OCI-LY1 (cell line): ENCODE data around the gene ATAD3A.

Source experiments
- H2AFZ ChIP-seq: fragments of 200-600 bp; sonication (generic), shearing (Covaris generic); 2 replicates; pipeline ENCODE4 v1.6.0; 2014; ENCODE audit warnings: antibody characterized with exemption, mild to moderate bottlenecking, low read length
- H3F3A ChIP-seq: fragments of 200-600 bp; sonication (generic), shearing (Covaris generic); 2 replicates; pipeline ENCODE4 v1.6.0; 2014; ENCODE audit warnings: mild to moderate bottlenecking, antibody characterized with exemption, low read length, moderate library complexity; ENCODE audit not compliant: insufficient read depth
- H3K27ac ChIP-seq: fragments of 200-600 bp; sonication (generic); 2 replicates; pipeline ENCODE4 v1.5.1; 2014; ENCODE audit warnings: low read length, mixed run types, mild to moderate bottlenecking, low read depth; ENCODE audit not compliant: poor library complexity, severe bottlenecking
- H3K27me3 ChIP-seq: fragments of 200-600 bp; sonication (generic); 2 replicates; pipeline ENCODE4 v1.6.0; 2014; ENCODE audit warnings: antibody characterized with exemption, mild to moderate bottlenecking, low read length, moderate library complexity; ENCODE audit not compliant: insufficient read depth
- H3K36me3 ChIP-seq: fragments of 200-600 bp; sonication (generic); 2 replicates; pipeline ENCODE4 v1.6.1; 2014; ENCODE audit warnings: mild to moderate bottlenecking, antibody characterized with exemption, low read length, moderate library complexity, mixed read lengths; ENCODE audit not compliant: insufficient read depth
- H3K4me1 ChIP-seq: fragments of 200-600 bp; sonication (generic); 2 replicates; pipeline ENCODE4 v1.5.1; 2014; ENCODE audit warnings: mild to moderate bottlenecking, low read length, moderate library complexity; ENCODE audit not compliant: insufficient read depth, severe bottlenecking
- H3K4me2 ChIP-seq: fragments of 200-600 bp; sonication (generic), shearing (Covaris generic); 2 replicates; pipeline ENCODE4 v1.6.1; 2014; ENCODE audit warnings: low read length
- H3K4me3 ChIP-seq: fragments of 200-600 bp; sonication (generic); 2 replicates; pipeline ENCODE4 v1.5.1; 2014; ENCODE audit warnings: low read length, low read depth, mild to moderate bottlenecking, mixed read lengths; ENCODE audit not compliant: poor library complexity, severe bottlenecking
- H3K79me2 ChIP-seq: fragments of 200-600 bp; shearing (Covaris generic); 2 replicates; pipeline ENCODE4 v1.6.1; 2016; ENCODE audit warnings: mixed run types, low read length, mixed read lengths; ENCODE audit not compliant: insufficient read depth
- H3K9ac ChIP-seq: fragments of 200-600 bp; sonication (generic), shearing (Covaris generic); 2 replicates; pipeline ENCODE4 v1.6.1; 2014; ENCODE audit warnings: mild to moderate bottlenecking, low read length, mixed read lengths
- H3K9me2 ChIP-seq: fragments of 200-600 bp; sonication (generic), shearing (Covaris generic); 2 replicates; pipeline ENCODE4 v1.6.1; 2014; ENCODE audit warnings: low read depth, mild to moderate bottlenecking, low read length, mixed read lengths
- H3K9me3 ChIP-seq: fragments of 200-600 bp; shearing (Covaris generic); 2 replicates; pipeline ENCODE4 v1.6.1; 2014; ENCODE audit warnings: low read length, mixed read lengths
- H4K20me1 ChIP-seq: fragments of 200-600 bp; sonication (generic), shearing (Covaris generic); 2 replicates; pipeline ENCODE4 v1.6.0; 2016; ENCODE audit warnings: mild to moderate bottlenecking, low read length; ENCODE audit not compliant: insufficient read depth
- EZH2 ChIP-seq: fragments of 200-600 bp; sonication (generic), shearing (Covaris generic); IDR thresholded peaks from 2 replicates; pipeline ENCODE4 v1.8.0; 2017; ENCODE audit warnings: borderline replicate concordance, mixed run types, mild to moderate bottlenecking, antibody characterized with exemption, low read length, moderate library complexity, mixed read lengths
- TF ChIP-seq, protein P1 (sequence below): fragments of 200-600 bp; sonication (generic), shearing (Covaris generic); IDR thresholded peaks from 2 replicates; pipeline ENCODE4 v1.5.1; 2017; ENCODE audit warnings: mild to moderate bottlenecking, antibody characterized with exemption, low read length, moderate library complexity, mixed read lengths

ATAD3A gene

DNA sequence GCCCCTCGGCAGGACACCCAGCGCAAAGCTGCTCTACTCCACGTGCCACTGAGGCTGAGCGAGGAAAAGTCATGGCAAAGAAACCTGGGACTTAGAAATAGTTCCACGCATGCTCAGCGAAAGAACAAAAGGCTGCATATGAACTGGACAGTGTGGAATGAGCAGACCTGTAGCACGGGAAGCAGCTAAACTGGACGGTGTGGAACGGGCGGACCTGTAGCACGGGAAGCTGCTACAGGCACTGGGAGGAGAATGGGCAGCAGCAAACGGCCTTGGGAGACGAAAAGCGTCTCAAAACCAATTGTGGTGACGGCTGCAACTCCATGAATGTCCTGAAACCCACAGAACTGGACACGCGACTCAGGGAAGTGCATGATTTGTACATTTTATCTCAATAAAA is 47.1 kb downstream of the ATAD3A start:
- no peak overlapping the region for H2AFZ ChIP-seq
- no peaks in the 10 kb centered on the region for H3K27me3 ChIP-seq
- no peaks in the 10 kb centered on the region for H3F3A ChIP-seq
- no peak overlapping the region for H3K4me2 ChIP-seq
- peaks cover 27% of the 10 kb centered on the region for H3K36me3 ChIP-seq
- TF ChIP-seq, protein P1, sequence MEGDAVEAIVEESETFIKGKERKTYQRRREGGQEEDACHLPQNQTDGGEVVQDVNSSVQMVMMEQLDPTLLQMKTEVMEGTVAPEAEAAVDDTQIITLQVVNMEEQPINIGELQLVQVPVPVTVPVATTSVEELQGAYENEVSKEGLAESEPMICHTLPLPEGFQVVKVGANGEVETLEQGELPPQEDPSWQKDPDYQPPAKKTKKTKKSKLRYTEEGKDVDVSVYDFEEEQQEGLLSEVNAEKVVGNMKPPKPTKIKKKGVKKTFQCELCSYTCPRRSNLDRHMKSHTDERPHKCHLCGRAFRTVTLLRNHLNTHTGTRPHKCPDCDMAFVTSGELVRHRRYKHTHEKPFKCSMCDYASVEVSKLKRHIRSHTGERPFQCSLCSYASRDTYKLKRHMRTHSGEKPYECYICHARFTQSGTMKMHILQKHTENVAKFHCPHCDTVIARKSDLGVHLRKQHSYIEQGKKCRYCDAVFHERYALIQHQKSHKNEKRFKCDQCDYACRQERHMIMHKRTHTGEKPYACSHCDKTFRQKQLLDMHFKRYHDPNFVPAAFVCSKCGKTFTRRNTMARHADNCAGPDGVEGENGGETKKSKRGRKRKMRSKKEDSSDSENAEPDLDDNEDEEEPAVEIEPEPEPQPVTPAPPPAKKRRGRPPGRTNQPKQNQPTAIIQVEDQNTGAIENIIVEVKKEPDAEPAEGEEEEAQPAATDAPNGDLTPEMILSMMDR: no peak
- no peaks in the 10 kb centered on the region for H4K20me1 ChIP-seq
- H3K9me2 ChIP-seq: no peaks in the 10 kb centered on the region
- no peaks in the 10 kb centered on the region for H3K79me2 ChIP-seq
- H3K4me1 ChIP-seq: peaks cover 23% of the 10 kb centered on the region
- no peaks in the 10 kb centered on the region for H3K9me3 ChIP-seq
- H3K9ac ChIP-seq: no peak overlapping the region
- H3K27ac ChIP-seq: no peak overlapping the region
- H3K4me3 ChIP-seq: no peak overlapping the region

DNA sequence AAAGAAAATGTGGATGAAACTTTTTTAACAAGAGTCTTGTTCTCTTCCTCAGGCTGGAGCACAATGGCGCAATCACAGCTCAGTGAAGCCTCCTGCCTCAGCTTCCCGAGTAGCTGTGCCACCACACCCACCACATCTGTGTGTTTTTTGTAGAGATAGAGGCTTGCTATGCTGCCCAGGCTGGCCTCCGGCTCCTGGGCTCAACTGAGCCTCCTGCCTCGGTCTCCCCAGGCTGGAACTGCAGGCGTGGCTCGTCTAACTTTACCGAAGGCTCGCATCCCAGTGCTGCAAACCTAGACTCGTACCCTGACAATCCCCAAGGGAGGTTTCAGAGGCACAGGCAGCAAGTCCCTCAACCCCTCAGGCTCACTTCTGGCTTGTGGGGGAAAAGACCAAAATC is 48.2 kb downstream of the ATAD3A start:
- Histone ChIP-seq H3K36me3 (peaks cover 38% of the 10 kb centered on the region), H3K4me1 (peaks cover 23% of the 10 kb centered on the region), H3K27ac (no peak overlapping the region), H3K4me2 (no peak overlapping the region), H3K27me3 (no peaks in the 10 kb centered on the region), H2AFZ (no peak overlapping the region), H3K79me2 (no peaks in the 10 kb centered on the region), H3K9me2 (no peaks in the 10 kb centered on the region), H4K20me1 (no peaks in the 10 kb centered on the region), H3K4me3 (no peak overlapping the region), H3K9ac (no peak overlapping the region), H3F3A (no peaks in the 10 kb centered on the region), H3K9me3 (no peaks in the 10 kb centered on the region)
- TF ChIP-seq, protein P1: no peak
- TF ChIP-seq EZH2: no peak

DNA sequence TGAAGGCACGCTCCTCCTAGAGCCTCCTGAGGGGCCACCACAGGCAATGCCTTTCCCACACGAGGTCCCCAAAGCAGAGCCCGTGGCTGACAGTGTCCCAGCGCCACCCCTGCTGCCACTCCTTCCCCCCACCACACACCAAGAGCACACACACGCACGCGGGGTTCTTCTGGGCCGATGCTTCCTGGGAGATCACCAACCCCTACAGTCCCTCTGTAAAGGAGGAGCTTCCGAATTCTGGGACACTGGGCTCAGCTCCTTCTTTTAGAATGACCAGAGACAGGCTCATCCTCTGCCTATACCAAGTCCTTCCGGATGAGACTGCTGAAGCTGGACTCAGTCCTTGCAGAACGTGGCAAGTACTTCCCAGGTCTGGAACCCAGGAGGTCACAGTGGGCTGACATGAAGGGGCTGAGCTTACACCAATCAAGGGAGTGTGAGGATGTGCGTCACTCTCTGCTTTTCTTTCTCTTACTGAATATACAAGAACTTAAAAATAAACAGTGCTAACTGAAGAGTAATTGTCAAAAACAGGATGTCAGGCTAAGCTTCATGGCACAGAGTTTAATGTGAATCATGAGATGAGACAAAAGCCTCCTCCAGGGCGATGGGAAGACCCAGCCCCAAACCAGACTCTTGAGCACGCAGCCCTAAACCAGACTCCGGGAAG is 50.0 kb downstream of the ATAD3A start:
- H4K20me1 ChIP-seq: no peaks in the 10 kb centered on the region
- H3K79me2 ChIP-seq: peaks cover 15% of the 10 kb centered on the region
- H3K9ac ChIP-seq: no peak overlapping the region
- H3K4me2 ChIP-seq: no peak overlapping the region
- H2AFZ ChIP-seq: no peak overlapping the region
- no peaks in the 10 kb centered on the region for H3K9me3 ChIP-seq
- no peaks in the 10 kb centered on the region for H3F3A ChIP-seq
- H3K27ac ChIP-seq: no peak overlapping the region
- no peak overlapping the region for H3K4me3 ChIP-seq
- no peaks in the 10 kb centered on the region for H3K9me2 ChIP-seq
- H3K27me3 ChIP-seq: no peaks in the 10 kb centered on the region
- H3K36me3 ChIP-seq: peaks cover 52% of the 10 kb centered on the region
- H3K4me1 ChIP-seq: peaks cover 18% of the 10 kb centered on the region
- TF ChIP-seq, protein P1: no peak
- no peak for TF ChIP-seq EZH2
